SK-N-SH (cell line): ENCODE results near the gene PLXDC1. TPM values are rescaled to one million over a fixed set of nuclear protein-coding genes. Genes with fewer than 3 reads are reported as not detected.

Source experiments
- CTCF ChIA-PET: fragments of 300-600, 350-600 bp; formaldehyde crosslinking; extraction: SDS; loops from one replicate; lab custom pipeline; 2021; lab: Yijun Ruan, JAX
- POLR2A ChIA-PET: fragments of 350-600 bp; sonication (Branson Sonifier 250); formaldehyde crosslinking; extraction: SDS; loops from one replicate; lab custom pipeline; 2020; ENCODE audit warnings: antibody characterized with exemption, inconsistent platforms; lab: Yijun Ruan, JAX
- DNase-seq: peaks from one replicate; pipeline ENCODE4 v3.0.0; 2012
- H2AFZ ChIP-seq: fragments of 200-600 bp; sonication (generic); 2 replicates; pipeline ENCODE4 v1.8.1; 2016; ENCODE audit warnings: antibody characterized with exemption, mild to moderate bottlenecking, low read depth
- H3F3A ChIP-seq: fragments of 200-600 bp; sonication (generic); replicated peaks from 2 replicates; pipeline ENCODE3; 2016; ENCODE audit warnings: antibody characterized with exemption, mild to moderate bottlenecking; ENCODE audit not compliant: insufficient read depth
- H3K27ac ChIP-seq, 2 experiments: fragments of 200-500 bp in 1 of 2; fragments of 200-600 bp in 1 of 2; sonication (Bioruptor generic) in 1 of 2; sonication (generic), shearing (Covaris generic) in 1 of 2; 2 replicates each; pipeline versions ENCODE4 v1.5.1 to v1.6.1; 2014 to 2016; ENCODE audit warnings: low read depth in 2 of 2, inconsistent platforms in 1 of 2, low read length in 1 of 2, mild to moderate bottlenecking in 1 of 2, mixed read lengths in 1 of 2
- H3K27me3 ChIP-seq: fragments of 200-600 bp; sonication (generic), shearing (Covaris generic); 2 replicates; pipeline ENCODE4 v1.6.1; 2016; ENCODE audit warnings: mixed run types; ENCODE audit not compliant: insufficient read depth
- H3K36me3 ChIP-seq, 2 experiments: fragments of 200-500 bp in 1 of 2; fragments of 200-600 bp in 1 of 2; sonication (Bioruptor generic) in 1 of 2; sonication (generic) in 1 of 2; replicated peaks in 1 of 2; 2 replicates each; pipeline versions ENCODE3 to v1.5.1; 2014 to 2016; ENCODE audit warnings: low read length in 1 of 2, mild to moderate bottlenecking in 1 of 2; ENCODE audit not compliant: insufficient read depth in 2 of 2, control insufficient read depth in 1 of 2
- H3K4me1 ChIP-seq, 2 experiments: fragments of 200-500 bp in 1 of 2; fragments of 200-600 bp in 1 of 2; sonication (Bioruptor generic) in 1 of 2; sonication (generic), shearing (Covaris generic) in 1 of 2; 2 replicates each; pipeline versions ENCODE4 v1.5.1 to v1.6.1; 2014 to 2016; ENCODE audit warnings: low read depth in 1 of 2, low read length in 1 of 2, mixed run types in 1 of 2; ENCODE audit not compliant: insufficient read depth in 2 of 2, control insufficient read depth in 1 of 2
- H3K4me2 ChIP-seq: fragments of 200-600 bp; sonication (generic), shearing (Covaris generic); 2 replicates; pipeline ENCODE4 v1.6.1; 2017; ENCODE audit warnings: mixed run types
- H3K4me3 ChIP-seq, 2 experiments: fragments of 200-500 bp in 1 of 2; fragments of 200-600 bp in 1 of 2; sonication (Bioruptor generic) in 1 of 2; sonication (generic), shearing (Covaris generic) in 1 of 2; 2 replicates each; pipeline versions ENCODE4 v1.5.1 to v1.8.1; 2014 to 2016; ENCODE audit warnings: low read depth in 2 of 2, inconsistent platforms in 1 of 2, low read length in 1 of 2, mild to moderate bottlenecking in 1 of 2, mixed read lengths in 1 of 2, moderate library complexity in 1 of 2
- H3K79me2 ChIP-seq: fragments of 200-600 bp; sonication (generic); 2 replicates; pipeline ENCODE4 v1.8.1; 2017; ENCODE audit warnings: mild to moderate bottlenecking; ENCODE audit not compliant: insufficient read depth
- H3K9ac ChIP-seq: fragments of 200-600 bp; sonication (generic); 2 replicates; pipeline ENCODE4 v1.6.1; 2017; ENCODE audit warnings: mixed run types
- H3K9me2 ChIP-seq: fragments of 200-600 bp; sonication (generic); 2 replicates; pipeline ENCODE4 v1.6.1; 2017; ENCODE audit warnings: mixed run types
- H3K9me3 ChIP-seq: fragments of 200-600 bp; sonication (generic); 2 replicates; pipeline ENCODE4 v1.6.1; 2017; ENCODE audit warnings: mixed run types, mild to moderate bottlenecking, moderate library complexity
- H4K20me1 ChIP-seq: fragments of 200-600 bp; sonication (generic); 2 replicates; pipeline ENCODE4 v1.6.1; 2017; ENCODE audit warnings: mild to moderate bottlenecking, mixed run types; ENCODE audit not compliant: insufficient read depth
- CTCF ChIP-seq: fragments of 200-600 bp; sonication (generic); IDR thresholded peaks from 2 replicates; pipeline ENCODE4 v1.6.1; 2017; ENCODE audit warnings: antibody characterized with exemption, mild to moderate bottlenecking, moderate library complexity
- ELF1 ChIP-seq: IDR thresholded peaks from 2 replicates; pipeline ENCODE4 v1.4.0; 2012
- EP300 ChIP-seq, 2 experiments: IDR thresholded peaks; 2 replicates each; pipeline versions ENCODE4 v1.4.0 to v1.6.1; 2012; ENCODE audit warnings: borderline replicate concordance in 1 of 2, low read depth in 1 of 2, low read length in 1 of 2
- EZH2phosphoT487 ChIP-seq: fragments of 200-600 bp; sonication (generic); IDR thresholded peaks from 2 replicates; pipeline ENCODE4 v1.6.1; 2017; ENCODE audit warnings: low read depth, mixed run types, mild to moderate bottlenecking, antibody characterized with exemption, moderate library complexity, borderline replicate concordance
- FOXJ3 ChIP-seq: sonication (generic); formaldehyde crosslinking; IDR thresholded peaks from 2 replicates; pipeline ENCODE4 v1.5.1; 2020; ENCODE audit warnings: mild to moderate bottlenecking, missing genetic modification reagents
- FOXM1 ChIP-seq: IDR thresholded peaks from 2 replicates; pipeline ENCODE4 v1.4.0; 2012; ENCODE audit warnings: low read depth, mild to moderate bottlenecking
- GABPA ChIP-seq: IDR thresholded peaks from 2 replicates; pipeline ENCODE4 v1.4.0; 2012; ENCODE audit warnings: low read depth, mild to moderate bottlenecking
- GATA2 ChIP-seq: sonication (generic); formaldehyde crosslinking; IDR thresholded peaks from 2 replicates; pipeline ENCODE4 v1.5.0; 2020; ENCODE audit warnings: mild to moderate bottlenecking, missing genetic modification reagents
- JUND ChIP-seq: IDR thresholded peaks from 2 replicates; pipeline ENCODE4 v1.4.0; 2012
- MEF2A ChIP-seq: IDR thresholded peaks from 2 replicates; pipeline ENCODE4 v1.4.0; 2012; ENCODE audit warnings: low read depth, borderline replicate concordance
- NFIC ChIP-seq: IDR thresholded peaks from 2 replicates; pipeline ENCODE4 v1.4.0; 2012; ENCODE audit warnings: borderline replicate concordance
- NRF1 ChIP-seq: IDR thresholded peaks from 2 replicates; pipeline ENCODE4 v1.6.1; 2012; ENCODE audit warnings: low read depth, mild to moderate bottlenecking, low read length
- POLR2AphosphoS5 ChIP-seq: IDR thresholded peaks from 2 replicates; pipeline ENCODE4 v1.6.1; 2012; ENCODE audit warnings: low read depth, low read length
- RAD21 ChIP-seq: IDR thresholded peaks from 2 replicates; pipeline ENCODE4 v1.6.1; 2012; ENCODE audit warnings: mild to moderate bottlenecking, low read length
- RFX5 ChIP-seq: IDR thresholded peaks from 2 replicates; pipeline ENCODE4 v1.6.1; 2012; ENCODE audit warnings: mild to moderate bottlenecking, improper control_type of control experiment, low read length
- SIN3A ChIP-seq: IDR thresholded peaks from 2 replicates; pipeline ENCODE4 v1.6.1; 2012; ENCODE audit warnings: low read depth, mild to moderate bottlenecking, low read length, moderate library complexity, borderline replicate concordance
- SMC3 ChIP-seq: IDR thresholded peaks from 2 replicates; pipeline ENCODE4 v1.6.1; 2012; ENCODE audit warnings: low read depth, low read length, improper control_type of control experiment
- TEAD4 ChIP-seq: IDR thresholded peaks from 2 replicates; pipeline ENCODE4 v1.4.0; 2012; ENCODE audit warnings: mild to moderate bottlenecking, borderline replicate concordance; ENCODE audit not compliant: insufficient read depth
- YY1 ChIP-seq: IDR thresholded peaks from 2 replicates; pipeline ENCODE4 v1.4.0; 2012; ENCODE audit warnings: low read depth, mild to moderate bottlenecking
- ZBTB33 ChIP-seq: IDR thresholded peaks from 2 replicates; pipeline ENCODE4 v1.4.0; 2012; ENCODE audit warnings: low read depth, borderline replicate concordance
- WGBS: methylation state at CpG from one replicate; pipeline ENCODE4 v1.1.6; 2017; ENCODE audit warnings: low lambda C conversion rate; 5-methylcytosine and 5-hydroxymethylcytosine counted together
- polyA plus RNA-seq, 3 experiments: library from polyadenylated mRNA; depleted of rRNA; stranded (reverse); fragments of >200 nt; gene quantifications; 2 replicates each; pipeline ENCODE4 v1.2.3, GENCODE V29; 2012
- TF ChIP-seq, protein P1 (sequence below): IDR thresholded peaks from 2 replicates; pipeline ENCODE4; 2012
- TF ChIP-seq, protein P2 (sequence below): fragments of 150-350 bp; IDR thresholded peaks from 2 replicates; pipeline ENCODE4 v1.6.1; 2017; ENCODE audit warnings: antibody characterized with exemption, low read length, low read depth, borderline replicate concordance
- TF ChIP-seq, protein P3 (sequence below): IDR thresholded peaks from 2 replicates; pipeline ENCODE4 v1.4.0; 2012; ENCODE audit warnings: low read depth

The PLXDC1 gene
- polyA plus RNA-seq, 1 of the 3 experiments (the other 2 are of a cell fraction) = 1.5 TPM

DNA sequence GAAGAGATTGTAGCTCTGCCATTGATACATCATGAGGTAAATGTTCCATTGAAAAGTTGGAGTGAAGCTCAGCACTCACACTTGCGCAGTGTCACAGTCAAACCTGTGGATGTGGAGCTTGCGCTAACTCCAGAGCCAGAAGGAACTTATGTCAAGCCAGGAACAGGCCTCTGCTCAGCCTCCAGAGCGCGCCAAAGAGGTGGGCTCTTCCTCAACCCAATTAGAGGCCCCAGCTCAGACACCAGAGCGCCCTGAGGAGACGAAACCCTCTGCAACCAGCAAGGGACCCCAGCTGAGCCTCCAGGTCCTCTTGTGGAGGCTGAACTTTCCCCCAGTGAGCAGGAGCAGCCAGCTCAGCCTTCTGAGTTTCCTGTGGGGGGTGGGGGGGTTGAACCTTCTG is 122.7 kb downstream of the PLXDC1 start:
- Histone ChIP-seq H4K20me1 (no peaks in the 10 kb centered on the region), H3K79me2 (no peaks in the 10 kb centered on the region), H3K36me3 (no peaks in the 10 kb centered on the region), H3K27ac (no peak overlapping the region), H3K9me3 (no peaks in the 10 kb centered on the region), H3K9ac (no peak overlapping the region), H3K4me2 (no peak overlapping the region), H3K4me3 (no peak overlapping the region), H3K4me1 (peaks cover 0 to 2% of the 10 kb centered on the region in 2 experiments; a peak in 1 of 4 replicates), H3K27me3 (peaks cover 43% of the 10 kb centered on the region; the same call in 1 of the 2 replicates), H3F3A (no peaks in the 10 kb centered on the region), H3K9me2 (no peaks in the 10 kb centered on the region), H2AFZ (no peak overlapping the region)
- TF ChIP-seq RAD21 (no peak), ZBTB33 (no peak), EZH2phosphoT487 (no peak), MEF2A (no peak), TEAD4 (no peak), NFIC (no peak), SIN3A (no peak)
- TF ChIP-seq, protein P1, sequence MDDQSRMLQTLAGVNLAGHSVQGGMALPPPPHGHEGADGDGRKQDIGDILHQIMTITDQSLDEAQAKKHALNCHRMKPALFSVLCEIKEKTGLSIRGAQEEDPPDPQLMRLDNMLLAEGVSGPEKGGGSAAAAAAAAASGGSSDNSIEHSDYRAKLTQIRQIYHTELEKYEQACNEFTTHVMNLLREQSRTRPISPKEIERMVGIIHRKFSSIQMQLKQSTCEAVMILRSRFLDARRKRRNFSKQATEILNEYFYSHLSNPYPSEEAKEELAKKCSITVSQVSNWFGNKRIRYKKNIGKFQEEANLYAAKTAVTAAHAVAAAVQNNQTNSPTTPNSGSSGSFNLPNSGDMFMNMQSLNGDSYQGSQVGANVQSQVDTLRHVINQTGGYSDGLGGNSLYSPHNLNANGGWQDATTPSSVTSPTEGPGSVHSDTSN = no peak
- ChIA-PET POLR2A (no interaction called here), CTCF (interaction anchor here (0.6 to 1.5 kb wide), 4 partner anchors 9 to 509 kb away, joined by 3 to 8 read pairs (median 4); no protein-coding TSS in a partner anchor)
- 88% methylated on average over 4 of the region's 6 CpGs for WGBS
- no peak for DNase-seq

- H4K20me1 ChIP-seq = no peaks in the 10 kb centered on the region
- no peaks in the 10 kb centered on the region for H3K36me3 ChIP-seq
- no peaks in the 10 kb centered on the region for H3K9me3 ChIP-seq
- no peaks in the 10 kb centered on the region for H3K79me2 ChIP-seq
- H3K4me3 ChIP-seq = peak overlapping the region; percentile 41 to 44; a peak in 3 of 4 replicates
- H3K27me3 ChIP-seq = peaks cover 43% of the 10 kb centered on the region; the same call in 1 of the 2 replicates
- ChIA-PET POLR2A (no interaction called here), CTCF (interaction anchor here (0.7 to 0.9 kb wide), 2 partner anchors 125 to 204 kb away, joined by 3 to 5 read pairs; no protein-coding TSS in a partner anchor)
- no peaks in the 10 kb centered on the region for H3F3A ChIP-seq
- peak; percentile 48 for DNase-seq
- no peak overlapping the region for H3K9ac ChIP-seq
- no peak overlapping the region for H3K27ac ChIP-seq
- H2AFZ ChIP-seq = 0 out of 2 replicates have a peak overlapping the region, but pooled peaks have one; percentile 35
- no peaks in the 10 kb centered on the region for H3K9me2 ChIP-seq
- peak overlapping the region; percentile 73 for H3K4me2 ChIP-seq
- WGBS = 37% methylated on average over 20 of the region's 21 CpGs
- peaks cover 0 to 2% of the 10 kb centered on the region in 2 experiments; a peak in 1 of 4 replicates for H3K4me1 ChIP-seq
- TF ChIP-seq, protein P2, sequence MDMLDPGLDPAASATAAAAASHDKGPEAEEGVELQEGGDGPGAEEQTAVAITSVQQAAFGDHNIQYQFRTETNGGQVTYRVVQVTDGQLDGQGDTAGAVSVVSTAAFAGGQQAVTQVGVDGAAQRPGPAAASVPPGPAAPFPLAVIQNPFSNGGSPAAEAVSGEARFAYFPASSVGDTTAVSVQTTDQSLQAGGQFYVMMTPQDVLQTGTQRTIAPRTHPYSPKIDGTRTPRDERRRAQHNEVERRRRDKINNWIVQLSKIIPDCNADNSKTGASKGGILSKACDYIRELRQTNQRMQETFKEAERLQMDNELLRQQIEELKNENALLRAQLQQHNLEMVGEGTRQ = no peak
- TF ChIP-seq POLR2AphosphoS5 (no peak), CTCF (no peak), RFX5 (no peak), EZH2phosphoT487 (no peak), JUND (no peak), YY1 (no peak), SMC3 (no peak), GABPA (no peak), NFIC (no peak), GATA2 (CRISPR knock-in tag) (no peak), FOXM1 (no peak), EP300 (IDR thresholded peaks at IDR 0.05; ENCODE audit: borderline replicate concordance in 1 of 2, low read depth in 1 of 2, low read length in 1 of 2) (no peak), FOXJ3 (CRISPR knock-in tag) (no peak), ELF1 (no peak), NRF1 (no peak)
- TF ChIP-seq, protein P3, sequence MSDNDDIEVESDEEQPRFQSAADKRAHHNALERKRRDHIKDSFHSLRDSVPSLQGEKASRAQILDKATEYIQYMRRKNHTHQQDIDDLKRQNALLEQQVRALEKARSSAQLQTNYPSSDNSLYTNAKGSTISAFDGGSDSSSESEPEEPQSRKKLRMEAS = no peak
Measured at GRCh38 chr17:39027455-39028035, 123.9 kb downstream of the PLXDC1 start.
